Erythroblast (primary cell): Measurements from ENCODE around the gene COX8A.

Experiments
- DNase-seq, 2 experiments: peaks; one replicate each; lab custom pipeline; 2025; lab: John Stamatoyannopoulos, UW
- GATA1 ChIP-seq: IDR thresholded peaks from 2 replicates; pipeline ENCODE4 v1.6.1; 2011; ENCODE audit warnings: low read depth, mild to moderate bottlenecking, control low read depth, low read length, moderate library complexity
- POLR2A ChIP-seq: IDR thresholded peaks from 2 replicates; pipeline ENCODE4 v1.6.1; 2011; ENCODE audit warnings: mild to moderate bottlenecking, low read length

COX8A gene

DNA sequence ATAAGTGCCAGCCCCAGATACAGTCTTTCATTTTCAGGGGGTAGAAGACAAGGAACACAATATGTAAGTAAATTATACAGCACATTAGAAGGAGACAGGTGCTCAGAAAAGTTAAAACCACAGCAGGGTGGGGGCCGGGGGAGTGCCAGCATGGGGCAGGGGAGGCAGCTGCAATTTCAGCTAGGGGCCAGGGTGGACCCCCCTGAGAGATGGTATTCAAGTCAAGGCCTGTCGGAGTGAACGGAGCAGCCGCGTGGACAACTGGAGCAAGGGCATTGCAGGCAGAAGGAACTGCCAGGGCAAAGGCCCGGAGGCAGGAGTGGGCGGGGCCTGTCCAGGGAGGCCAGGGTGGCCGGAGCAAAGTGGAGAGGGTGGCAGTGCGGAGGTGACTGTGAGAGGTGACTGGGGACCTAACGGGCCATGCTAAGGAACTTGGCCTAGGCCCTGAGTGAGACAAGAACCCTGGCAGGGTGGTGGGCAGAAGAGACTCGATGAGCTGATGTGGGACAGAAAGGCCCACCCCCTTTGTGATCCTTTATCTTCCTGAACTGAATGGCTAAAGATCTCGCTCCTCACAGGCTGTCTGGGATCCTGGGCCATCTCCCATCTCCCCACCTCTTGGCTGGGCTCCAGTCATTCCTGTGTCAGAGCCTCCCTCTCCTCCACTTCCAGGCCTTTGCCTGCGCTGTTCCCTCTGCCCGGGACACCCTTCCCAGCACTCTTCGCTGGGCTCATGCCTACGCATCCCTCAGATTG, 38.9 kb downstream of the COX8A start:
- TF ChIP-seq POLR2A (no peak), GATA1 (no peak)
- DNase-seq: no peak

DNA sequence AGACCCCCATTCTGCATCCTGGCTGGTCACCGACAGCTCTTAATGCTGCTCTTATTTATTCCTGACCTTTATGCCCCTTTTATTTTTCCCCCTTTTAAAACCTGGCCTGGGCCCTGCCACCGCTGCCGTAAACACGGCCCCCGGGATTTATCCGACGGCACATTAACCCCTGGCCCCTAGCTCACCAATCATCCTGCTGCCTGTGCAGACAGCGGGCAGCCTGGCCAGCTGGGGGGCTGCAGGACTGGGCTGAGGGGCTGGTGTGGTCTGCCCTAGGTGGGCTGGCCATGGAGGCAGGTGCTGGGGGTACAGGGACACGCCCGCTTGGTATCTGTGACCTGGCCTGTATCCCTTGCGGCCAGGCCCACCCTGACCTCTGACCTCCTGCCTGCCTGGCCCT, 39.9 kb downstream of the COX8A start:
- DNase-seq: no peak
- no peak for TF ChIP-seq GATA1
- TF ChIP-seq POLR2A: no peak

DNA sequence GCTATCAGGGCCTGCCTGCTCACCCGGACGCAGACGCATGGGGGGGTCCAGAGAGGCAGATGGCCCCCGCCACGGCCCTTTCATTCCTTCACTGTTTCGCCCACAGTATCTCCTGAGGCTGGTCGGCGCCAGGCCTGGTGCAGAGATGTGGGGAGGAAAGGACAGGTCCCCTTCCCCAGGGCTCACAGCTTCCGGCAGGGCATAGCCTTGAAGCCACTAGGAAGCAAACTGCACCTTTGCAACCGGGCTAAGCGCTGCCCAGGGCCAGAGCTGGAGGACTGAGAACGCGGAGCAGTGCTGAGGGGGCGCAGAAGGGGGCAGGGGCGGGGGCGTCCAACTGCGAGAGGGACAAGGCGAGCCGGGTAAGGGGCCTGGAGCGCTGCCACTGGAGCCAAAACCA, 41.1 kb downstream of the COX8A start:
- no peak for TF ChIP-seq GATA1
- no peak for TF ChIP-seq POLR2A
- DNase-seq: no peak

DNA sequence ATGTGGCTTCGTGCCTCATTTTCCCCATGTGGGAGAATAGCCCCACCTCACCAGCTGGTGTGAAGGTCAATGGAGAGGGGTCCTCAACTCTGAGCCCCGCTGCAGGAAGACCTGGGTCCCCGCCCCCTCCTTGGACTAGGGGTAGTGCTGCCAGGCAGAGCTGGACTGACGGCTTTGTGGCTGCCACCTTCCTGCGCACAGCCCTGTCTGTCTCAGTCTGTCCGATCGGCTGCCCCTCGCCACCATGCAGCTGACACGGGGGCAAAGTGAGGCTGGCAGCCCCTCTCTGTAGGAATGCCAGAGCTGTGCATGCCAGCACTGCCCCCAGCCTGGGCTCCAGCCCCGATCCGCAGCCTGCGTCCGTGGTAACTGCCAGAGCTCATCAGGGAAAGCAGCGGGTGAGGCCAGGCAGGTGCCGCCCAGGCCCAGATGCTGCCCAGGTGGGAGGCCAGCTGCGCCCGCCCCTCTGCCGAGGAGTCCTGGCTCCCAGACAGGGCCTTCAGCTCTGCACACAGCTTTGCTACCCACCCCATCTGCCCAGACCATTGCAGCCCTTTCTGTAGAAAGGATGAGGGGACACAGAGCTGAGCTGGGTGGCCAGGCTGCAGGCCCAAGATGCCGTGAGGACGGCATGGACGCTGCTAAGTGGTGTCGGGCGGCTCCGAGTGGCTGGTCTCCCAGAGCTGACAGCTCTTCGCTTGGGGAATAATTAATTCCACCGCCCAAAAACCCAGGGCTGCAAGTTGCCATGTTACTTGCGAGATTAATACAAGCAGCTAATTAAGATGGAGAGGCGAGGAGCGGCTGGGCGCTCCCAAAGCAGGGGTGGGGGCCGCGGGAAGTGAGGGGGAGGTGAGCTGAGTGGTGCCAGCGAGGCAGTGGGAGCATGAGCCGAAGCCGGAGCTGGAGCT, 41.8 kb downstream of the COX8A start:
- no peak for TF ChIP-seq POLR2A
- no peak for TF ChIP-seq GATA1
- DNase-seq: no peak

- no peak for DNase-seq
- no peak for TF ChIP-seq GATA1
- no peak for TF ChIP-seq POLR2A
Observed at GRCh38 chr11:64017945-64018224, 43.5 kb downstream of the COX8A start.

DNA sequence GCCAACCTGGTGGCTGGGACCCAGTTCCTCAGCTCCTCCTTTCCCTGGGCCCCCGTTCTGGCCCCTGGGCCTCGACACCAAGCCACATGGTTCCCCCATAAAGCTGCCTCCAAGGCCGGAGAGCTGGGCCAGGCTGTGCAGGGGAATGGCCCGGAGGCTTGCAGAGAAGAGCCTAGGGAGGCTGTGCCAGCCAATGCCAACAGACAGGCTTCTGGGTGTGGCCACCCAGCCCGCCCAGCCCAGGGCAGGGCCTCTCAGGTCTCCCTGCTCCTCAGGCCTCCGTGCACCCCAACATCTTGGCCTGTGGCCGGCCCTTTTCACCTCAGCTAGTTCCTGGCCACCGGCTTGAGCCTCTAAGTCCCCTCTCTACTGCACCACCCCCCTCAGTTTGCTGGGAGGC, 43.9 kb downstream of the COX8A start:
- TF ChIP-seq GATA1: no peak
- TF ChIP-seq POLR2A: no peak
- DNase-seq: no peak

- no peak for TF ChIP-seq GATA1
- no peak for TF ChIP-seq POLR2A
- no peak for DNase-seq
Observed at GRCh38 chr11:64019106-64020037, 45.0 kb downstream of the COX8A start.

- DNase-seq: no peak
- TF ChIP-seq GATA1: no peak
- no peak for TF ChIP-seq POLR2A
Observed at GRCh38 chr11:64020976-64021756, 46.7 kb downstream of the COX8A start.

DNA sequence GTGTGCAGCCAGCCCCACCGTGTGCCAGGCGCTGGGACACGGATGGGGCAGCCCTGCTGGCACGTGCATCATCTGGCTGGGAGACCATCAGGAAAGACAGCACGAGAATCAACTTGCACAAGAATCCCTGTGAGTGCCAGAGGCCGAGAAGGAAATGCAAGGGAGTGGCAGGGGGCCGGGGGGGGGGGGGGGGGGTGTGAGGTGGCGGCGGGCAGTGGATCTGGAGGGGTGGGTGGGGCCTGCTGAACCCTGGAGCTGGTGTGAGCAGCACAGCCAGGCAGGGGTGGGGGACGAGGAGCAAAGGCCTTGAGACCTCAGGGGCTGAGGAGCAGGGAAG, 47.3 kb downstream of the COX8A start:
- no peak for DNase-seq
- TF ChIP-seq POLR2A (no peak), GATA1 (no peak)

DNA sequence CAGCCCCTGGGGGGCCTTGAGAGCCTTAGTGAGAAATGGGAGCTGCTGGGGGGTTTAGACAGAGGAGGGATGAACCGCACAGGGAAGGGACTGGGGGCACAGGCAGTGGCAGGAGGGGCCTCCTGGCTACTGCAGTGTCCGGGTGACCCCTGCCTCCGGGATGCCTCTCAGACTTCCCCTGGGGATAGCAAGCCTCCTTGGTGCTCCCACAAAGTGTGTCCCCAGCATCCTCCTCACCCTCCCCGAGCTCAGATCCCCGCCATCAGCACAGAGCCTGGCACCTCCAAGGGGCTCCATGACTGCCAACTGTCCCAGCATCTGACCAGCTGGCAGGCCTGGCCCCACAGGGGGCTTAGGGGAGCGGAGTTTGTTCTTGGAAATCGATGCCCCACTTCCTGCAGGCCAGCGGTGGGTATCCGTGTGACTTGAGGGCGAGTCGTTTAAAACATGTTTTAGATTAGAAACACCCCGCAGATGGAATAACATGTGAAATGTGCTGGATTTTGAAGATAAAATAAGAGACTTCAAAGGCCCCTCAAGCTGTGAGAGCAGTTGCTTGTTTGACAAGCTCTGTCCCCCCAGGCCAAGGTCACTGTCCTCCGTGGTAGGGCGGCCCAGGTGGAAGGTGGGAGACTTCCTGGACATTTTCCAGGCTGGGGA, 47.8 kb downstream of the COX8A start:
- TF ChIP-seq POLR2A (no peak), GATA1 (no peak)
- DNase-seq: no peak

GRCh38 chr11:64023712-64024710, 49.6 kb downstream of the COX8A start:
- no peak for DNase-seq
- no peak for TF ChIP-seq POLR2A
- TF ChIP-seq GATA1: no peak

DNA sequence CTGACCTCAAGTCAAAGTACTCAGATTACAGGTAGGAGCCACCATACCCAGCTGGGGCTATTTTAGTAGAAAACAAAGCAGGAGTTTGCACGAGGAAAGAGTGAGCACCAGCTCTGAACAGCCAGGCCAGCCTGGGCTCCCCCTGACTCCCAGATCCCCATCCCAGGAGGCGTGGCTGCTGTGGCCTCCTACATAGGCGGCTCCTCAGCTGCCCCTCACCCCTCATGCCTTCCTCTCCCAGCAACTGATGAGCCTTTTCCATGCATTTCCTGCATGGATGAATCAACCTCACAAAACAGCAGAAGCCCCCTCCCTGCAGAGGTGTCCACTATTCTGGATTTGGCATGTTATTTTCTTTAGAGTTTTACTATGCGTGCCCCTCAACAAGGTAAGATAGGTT, 50.8 kb downstream of the COX8A start:
- TF ChIP-seq POLR2A: no peak
- no peak for TF ChIP-seq GATA1

More for the DNA sequence above, 50.8 kb downstream of the COX8A start:
- no peak for DNase-seq
